A204.1 (cell line): ENCODE results near the gene BEST1.
"Not testable (repeated sequence)": the region's sequence is repeated elsewhere in the genome, so short reads cannot be mapped to it uniquely, and the experiment has no call there.

Experiments used
- FAIRE-seq: peaks from 2 replicates; lab custom pipeline; 2012; peaks lifted over from hg19 to GRCh38; lab: Jason Lieb, UNC

Gene BEST1

GRCh38 chr11:61978703-61979661 is 28.8 kb downstream of the BEST1 start:
- no peak for FAIRE-seq

- FAIRE-seq, result no peak
Measured at GRCh38 chr11:61980783-61981541, 30.8 kb downstream of the BEST1 start.

GRCh38 chr11:61983419-61983818 is 33.3 kb downstream of the BEST1 start:
- FAIRE-seq, result no peak

GRCh38 chr11:61985869-61986268 is 35.7 kb downstream of the BEST1 start:
- no peak for FAIRE-seq

GRCh38 chr11:61994981-61995380 is 44.8 kb downstream of the BEST1 start:
- no peak for FAIRE-seq

- no peak for FAIRE-seq
Measured at GRCh38 chr11:61996933-61997332, 46.8 kb downstream of the BEST1 start.

- FAIRE-seq, result no peak
Measured at GRCh38 chr11:61999141-61999975, 49.2 kb downstream of the BEST1 start.

GRCh38 chr11:62000539-62001446 is 50.6 kb downstream of the BEST1 start:
- FAIRE-seq, result no peak

- no peak for FAIRE-seq
Measured at GRCh38 chr11:62001450-62002191, 51.5 kb downstream of the BEST1 start.

GRCh38 chr11:62002283-62002682 is 52.1 kb downstream of the BEST1 start:
- not testable (repeated sequence) for FAIRE-seq

GRCh38 chr11:62004473-62004872 is 54.3 kb downstream of the BEST1 start:
- no peak for FAIRE-seq

GRCh38 chr11:62008193-62008592 is 58.0 kb downstream of the BEST1 start:
- FAIRE-seq, result no peak

- FAIRE-seq, result no peak
Measured at GRCh38 chr11:62010935-62011528, 60.9 kb downstream of the BEST1 start.

- no peak for FAIRE-seq
Measured at GRCh38 chr11:62011881-62012280, 61.7 kb downstream of the BEST1 start.

- no peak for FAIRE-seq
Measured at GRCh38 chr11:62012451-62012831, 62.3 kb downstream of the BEST1 start.

GRCh38 chr11:62012832-62013461 is 62.8 kb downstream of the BEST1 start:
- no peak for FAIRE-seq
